Fibroblast of skin of right biceps (primary cell): ENCODE measurements around the gene PRKCQ.

Source experiments
- DNase-seq: peaks from one replicate; pipeline ENCODE4 v3.0.0-alpha.2; 2013

The PRKCQ gene

GRCh38 chr10:6565588-6565987 is 14.5 kb downstream of the PRKCQ start:
- no peak for DNase-seq

GRCh38 chr10:6564367-6564766 is 15.7 kb downstream of the PRKCQ start:
- DNase-seq, result no peak

GRCh38 chr10:6563731-6564130 is 16.3 kb downstream of the PRKCQ start:
- no peak for DNase-seq

GRCh38 chr10:6563075-6563474 is 17.0 kb downstream of the PRKCQ start:
- DNase-seq, result no peak

GRCh38 chr10:6562221-6562620 is 17.9 kb downstream of the PRKCQ start:
- DNase-seq, result no peak

- no peak for DNase-seq
Measured at GRCh38 chr10:6561552-6561951, 18.5 kb downstream of the PRKCQ start.

GRCh38 chr10:6558759-6559461 is 21.2 kb downstream of the PRKCQ start:
- DNase-seq, result no peak

GRCh38 chr10:6558272-6558671 is 21.8 kb downstream of the PRKCQ start:
- DNase-seq, result no peak

- DNase-seq, result no peak
Measured at GRCh38 chr10:6553937-6554336, 26.1 kb downstream of the PRKCQ start.

GRCh38 chr10:6543431-6544005 is 36.6 kb downstream of the PRKCQ start:
- DNase-seq, result no peak

GRCh38 chr10:6542999-6543430 is 37.1 kb downstream of the PRKCQ start:
- DNase-seq, result no peak

GRCh38 chr10:6539833-6540232 is 40.2 kb downstream of the PRKCQ start:
- no peak for DNase-seq

GRCh38 chr10:6537770-6538169 is 42.3 kb downstream of the PRKCQ start:
- DNase-seq, result no peak

- no peak for DNase-seq
Measured at GRCh38 chr10:6536102-6536501, 44.0 kb downstream of the PRKCQ start.

- no peak for DNase-seq
Measured at GRCh38 chr10:6535156-6535764, 44.8 kb downstream of the PRKCQ start.

GRCh38 chr10:6532321-6532720 is 47.8 kb downstream of the PRKCQ start:
- DNase-seq, result no peak

GRCh38 chr10:6530966-6531365 is 49.1 kb downstream of the PRKCQ start:
- DNase-seq, result no peak

- DNase-seq, result no peak
Measured at GRCh38 chr10:6530211-6530840, 49.8 kb downstream of the PRKCQ start.

GRCh38 chr10:6528198-6528950 is 51.7 kb downstream of the PRKCQ start:
- DNase-seq, result no peak

- DNase-seq, result no peak
Measured at GRCh38 chr10:6525599-6526165, 54.4 kb downstream of the PRKCQ start.

GRCh38 chr10:6522230-6522629 is 57.8 kb downstream of the PRKCQ start:
- DNase-seq, result no peak

GRCh38 chr10:6520138-6520537 is 59.9 kb downstream of the PRKCQ start:
- DNase-seq, result no peak
